ENCODE data around the gene ZGPAT.

DNA sequence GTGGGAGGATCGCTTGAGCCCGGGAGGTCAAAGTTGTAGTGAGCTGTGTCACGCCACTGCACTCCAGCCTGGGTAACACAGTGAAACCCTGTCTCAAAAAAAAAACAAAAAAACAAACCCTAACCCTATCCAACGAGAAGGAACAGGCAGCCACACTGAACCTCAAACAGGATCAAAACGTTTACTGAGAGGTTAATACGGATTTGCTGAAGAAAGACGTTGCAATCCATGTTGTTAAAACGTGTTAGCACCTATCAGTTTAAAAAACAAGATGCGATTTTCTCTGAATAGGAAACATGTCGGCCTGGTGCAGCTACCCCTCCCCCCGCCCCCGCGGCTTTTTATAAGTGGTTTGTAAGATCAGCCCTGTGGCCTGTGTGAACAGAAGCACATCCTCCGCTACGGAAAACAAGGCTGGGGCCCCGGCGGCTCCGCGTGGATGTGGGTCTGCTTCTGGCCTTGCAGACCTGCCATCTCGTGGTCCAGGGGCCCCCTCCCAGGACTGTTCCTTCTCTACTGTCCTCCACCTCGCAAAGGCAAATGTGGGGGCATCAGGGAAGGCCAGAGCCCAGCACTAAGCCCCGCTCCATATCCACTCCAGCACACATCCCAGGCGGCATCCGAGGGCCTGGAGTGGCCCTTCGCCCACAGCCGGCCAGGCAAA, 43.1 kb downstream of the ZGPAT start:
- TF ChIP-seq, protein P1, sequence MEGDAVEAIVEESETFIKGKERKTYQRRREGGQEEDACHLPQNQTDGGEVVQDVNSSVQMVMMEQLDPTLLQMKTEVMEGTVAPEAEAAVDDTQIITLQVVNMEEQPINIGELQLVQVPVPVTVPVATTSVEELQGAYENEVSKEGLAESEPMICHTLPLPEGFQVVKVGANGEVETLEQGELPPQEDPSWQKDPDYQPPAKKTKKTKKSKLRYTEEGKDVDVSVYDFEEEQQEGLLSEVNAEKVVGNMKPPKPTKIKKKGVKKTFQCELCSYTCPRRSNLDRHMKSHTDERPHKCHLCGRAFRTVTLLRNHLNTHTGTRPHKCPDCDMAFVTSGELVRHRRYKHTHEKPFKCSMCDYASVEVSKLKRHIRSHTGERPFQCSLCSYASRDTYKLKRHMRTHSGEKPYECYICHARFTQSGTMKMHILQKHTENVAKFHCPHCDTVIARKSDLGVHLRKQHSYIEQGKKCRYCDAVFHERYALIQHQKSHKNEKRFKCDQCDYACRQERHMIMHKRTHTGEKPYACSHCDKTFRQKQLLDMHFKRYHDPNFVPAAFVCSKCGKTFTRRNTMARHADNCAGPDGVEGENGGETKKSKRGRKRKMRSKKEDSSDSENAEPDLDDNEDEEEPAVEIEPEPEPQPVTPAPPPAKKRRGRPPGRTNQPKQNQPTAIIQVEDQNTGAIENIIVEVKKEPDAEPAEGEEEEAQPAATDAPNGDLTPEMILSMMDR (conservative IDR thresholded peaks at IDR 0.05): no peak
- TF ChIP-seq EZH2 (IDR thresholded peaks at IDR 0.05; ENCODE audit: low read depth): no peak
